GM12892 (cell line): Measurements from ENCODE around the gene POU2F2.

Experiments
- DNase-seq: peaks from one replicate; pipeline ENCODE4 v3.0.0; 2011; ENCODE audit not compliant: insufficient read length
- FAIRE-seq: peaks from 2 replicates; lab custom pipeline; 2011; peaks lifted over from hg19 to GRCh38; lab: Jason Lieb, UNC
- POLR2A ChIP-seq: IDR thresholded peaks from 2 replicates; pipeline ENCODE4 v1.6.1; 2011; ENCODE audit warnings: low read depth, low read length, control low read depth
- POLR2AphosphoS5 ChIP-seq: IDR thresholded peaks from 2 replicates; pipeline ENCODE4 v1.6.1; 2011; ENCODE audit warnings: low read depth, low read length, control low read depth
- TAF1 ChIP-seq: IDR thresholded peaks from 2 replicates; pipeline ENCODE4 v1.6.1; 2011; ENCODE audit warnings: low read depth, mild to moderate bottlenecking, control low read depth, low read length, borderline replicate concordance

POU2F2 gene

GRCh38 chr19:42071247-42071646 lies 61.0 kb downstream of the POU2F2 start:
- FAIRE-seq = no peak
- TF ChIP-seq POLR2A = no peak

DNA sequence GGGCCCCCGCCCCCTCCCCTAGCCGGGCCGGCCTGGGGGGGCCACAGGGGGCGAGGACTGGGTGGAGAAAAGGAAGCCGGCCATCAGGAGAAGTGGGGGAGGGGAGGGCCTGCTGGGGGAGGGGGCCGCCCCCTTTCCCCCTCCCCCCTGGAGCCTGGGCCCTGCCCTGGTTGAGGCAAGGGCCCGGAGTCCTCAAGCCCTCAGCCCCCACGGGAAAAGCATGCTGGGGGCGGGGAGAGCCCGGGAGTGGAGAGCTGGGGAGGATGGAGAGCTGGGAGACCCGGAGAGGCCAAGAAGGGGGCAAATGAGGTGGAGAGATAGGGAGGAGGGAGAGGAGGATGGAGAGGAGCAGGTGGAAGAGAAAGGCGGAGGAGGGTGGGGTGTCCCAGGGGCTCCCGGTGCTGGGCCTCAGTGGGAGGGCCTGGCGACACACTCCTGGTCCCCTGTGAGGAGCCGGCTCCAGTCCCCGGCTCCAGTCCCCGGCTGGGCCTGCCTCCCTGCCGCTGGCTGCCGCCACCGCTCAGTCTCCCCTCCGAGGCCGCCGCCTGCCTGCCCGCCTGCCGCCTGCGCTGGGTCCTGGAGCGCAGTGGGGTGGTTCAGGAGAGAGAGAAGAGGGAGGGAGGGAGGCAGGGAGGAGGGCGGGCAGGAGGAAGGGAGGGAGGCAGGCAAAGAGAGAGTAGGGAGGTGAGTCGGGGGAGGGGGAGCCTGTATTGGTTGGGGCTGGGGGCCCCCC lies 62.5 kb downstream of the POU2F2 start, which contains the start of gene GRIK5:
GRIK5 (minus strand) TSS at position 588 of the 733 bp plus-strand sequence. CDS start 4,436 bp downstream, outside the sequence.
- no peak for FAIRE-seq
- TF ChIP-seq POLR2AphosphoS5 = no peak
- no peak for TF ChIP-seq TAF1
- TF ChIP-seq POLR2A = no peak
- no peak for DNase-seq

More at GRCh38 chr19:42071247-42071646, 61.0 kb downstream of the POU2F2 start:
- DNase-seq = no peak

- FAIRE-seq (no peak), DNase-seq (no peak)
- no peak for TF ChIP-seq TAF1
- no peak for TF ChIP-seq POLR2AphosphoS5
- TF ChIP-seq POLR2A = no peak
These were observed 63.3 kb downstream of the POU2F2 start for GRCh38 chr19:42068756-42069571.

DNA sequence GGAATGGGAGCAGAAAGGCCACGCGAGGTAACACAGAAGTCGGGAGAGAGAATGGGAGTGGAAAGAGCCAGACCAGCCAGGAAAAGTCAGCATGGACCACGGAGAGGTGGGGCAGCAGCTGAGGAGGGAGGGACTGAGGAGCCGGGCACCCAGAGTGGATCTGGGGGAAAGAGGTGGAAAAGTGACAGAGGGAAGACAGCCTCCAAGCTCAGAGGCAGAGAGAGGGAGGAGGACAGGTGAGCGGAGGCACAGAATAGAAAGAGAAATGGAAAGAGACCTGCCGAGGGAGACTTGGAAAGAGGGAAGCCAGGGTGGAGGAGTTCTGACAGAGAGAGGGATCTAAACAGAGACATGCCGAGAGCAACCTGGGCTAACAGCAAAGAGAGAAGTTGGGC lies 63.9 kb downstream of the POU2F2 start:
- no peak for DNase-seq
- TF ChIP-seq TAF1 = no peak
- no peak for TF ChIP-seq POLR2A
- TF ChIP-seq POLR2AphosphoS5 = no peak
- FAIRE-seq = no peak

DNA sequence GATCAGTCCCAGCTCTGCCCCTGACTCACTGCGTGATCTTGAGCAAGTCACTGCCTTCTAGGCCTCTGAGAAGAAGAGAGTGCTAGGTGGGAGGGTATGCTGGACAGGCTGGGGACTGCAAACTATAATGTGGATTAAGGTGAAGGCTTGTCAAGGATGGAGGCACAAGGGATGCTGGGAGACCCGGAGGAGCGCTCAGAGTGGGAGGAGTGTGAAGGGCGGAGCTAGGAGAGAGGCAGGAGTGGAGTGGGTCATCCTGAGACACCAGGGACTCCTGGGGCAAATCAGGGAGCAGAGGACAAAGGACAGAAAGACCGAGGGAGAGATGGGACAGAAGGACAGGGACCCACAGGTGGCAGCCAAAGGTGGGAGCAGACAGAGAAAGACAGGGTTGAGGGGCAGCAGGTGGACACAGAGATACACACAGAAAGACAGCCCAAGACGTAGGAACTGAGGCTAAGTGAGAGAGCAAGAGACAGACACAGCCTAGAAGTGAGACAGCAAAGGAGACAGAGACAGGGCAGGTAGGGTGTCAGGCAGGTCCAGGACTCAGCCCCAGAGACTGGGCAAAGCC lies 64.8 kb downstream of the POU2F2 start:
- no peak for FAIRE-seq
- TF ChIP-seq POLR2A (no peak), POLR2AphosphoS5 (no peak), TAF1 (no peak)
- DNase-seq = no peak

DNA sequence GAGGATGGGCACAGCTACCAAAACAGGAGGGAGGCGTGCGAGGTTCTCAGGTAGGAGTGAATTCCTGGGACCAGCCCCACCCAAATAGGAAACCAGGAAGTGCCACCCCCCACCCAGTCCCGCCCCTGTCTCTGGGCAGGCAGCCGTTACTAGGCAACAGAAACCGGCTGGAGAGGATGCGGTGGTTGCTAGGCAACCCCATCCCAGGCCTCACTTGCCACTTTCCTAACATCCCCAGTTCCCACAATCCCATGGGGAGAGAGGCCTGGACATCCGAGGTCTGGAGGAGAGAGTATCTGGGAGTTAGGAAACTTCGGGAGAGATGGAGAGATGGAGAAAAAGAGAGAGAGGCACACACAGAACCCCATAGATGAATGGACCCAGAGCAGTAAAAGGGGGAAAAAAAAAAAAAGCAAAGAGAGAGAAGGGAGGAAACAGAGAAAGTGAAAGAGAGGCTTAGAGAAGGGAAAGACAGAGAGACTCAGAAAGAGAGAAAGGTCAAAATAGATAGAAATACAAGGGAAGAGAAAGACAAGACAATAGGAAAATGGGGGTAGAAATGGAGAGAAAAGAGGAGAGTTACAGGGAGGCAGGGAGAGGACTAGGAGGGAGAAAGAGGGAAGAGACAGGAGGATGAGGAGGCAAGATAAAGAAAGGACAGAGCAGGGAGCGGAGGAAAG lies 66.0 kb downstream of the POU2F2 start:
- no peak for DNase-seq
- FAIRE-seq = no peak
- TF ChIP-seq POLR2AphosphoS5 = no peak
- TF ChIP-seq POLR2A = no peak
- no peak for TF ChIP-seq TAF1

GRCh38 chr19:42065511-42065910 lies 66.7 kb downstream of the POU2F2 start:
- DNase-seq (no peak), FAIRE-seq (no peak)
- TF ChIP-seq POLR2A (no peak), TAF1 (no peak), POLR2AphosphoS5 (no peak)

DNA sequence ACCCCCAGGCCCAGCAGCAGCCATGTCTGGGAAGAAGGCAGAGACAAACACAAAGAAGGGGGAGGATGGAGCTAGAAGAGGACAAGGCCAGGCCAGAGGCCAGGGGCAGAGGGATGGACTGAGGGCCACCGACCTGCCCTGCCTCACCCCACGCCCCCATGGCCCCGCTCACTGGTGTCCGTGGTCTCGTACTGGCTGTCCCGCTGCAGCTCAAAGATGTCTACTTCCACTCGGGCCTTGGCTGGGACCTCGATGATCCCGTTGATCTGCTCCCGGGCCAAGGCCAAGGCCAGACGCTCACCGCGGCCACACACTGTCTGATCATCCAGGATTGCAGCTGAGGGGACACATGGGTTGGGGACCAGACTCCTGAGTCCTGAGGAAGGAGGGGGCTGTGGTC lies 67.2 kb downstream of the POU2F2 start:
- TF ChIP-seq POLR2AphosphoS5 = no peak
- no peak for TF ChIP-seq POLR2A
- no peak for TF ChIP-seq TAF1
- DNase-seq (no peak), FAIRE-seq (no peak)

- no peak for TF ChIP-seq POLR2A
- no peak for TF ChIP-seq POLR2AphosphoS5
- TF ChIP-seq TAF1 = no peak
- FAIRE-seq (no peak), DNase-seq (no peak)
These were observed 67.8 kb downstream of the POU2F2 start for GRCh38 chr19:42064432-42064831.

- TF ChIP-seq POLR2AphosphoS5 (no peak), TAF1 (no peak), POLR2A (no peak)
- DNase-seq (no peak), FAIRE-seq (no peak)
These were observed 69.9 kb downstream of the POU2F2 start for GRCh38 chr19:42062381-42062780.

DNA sequence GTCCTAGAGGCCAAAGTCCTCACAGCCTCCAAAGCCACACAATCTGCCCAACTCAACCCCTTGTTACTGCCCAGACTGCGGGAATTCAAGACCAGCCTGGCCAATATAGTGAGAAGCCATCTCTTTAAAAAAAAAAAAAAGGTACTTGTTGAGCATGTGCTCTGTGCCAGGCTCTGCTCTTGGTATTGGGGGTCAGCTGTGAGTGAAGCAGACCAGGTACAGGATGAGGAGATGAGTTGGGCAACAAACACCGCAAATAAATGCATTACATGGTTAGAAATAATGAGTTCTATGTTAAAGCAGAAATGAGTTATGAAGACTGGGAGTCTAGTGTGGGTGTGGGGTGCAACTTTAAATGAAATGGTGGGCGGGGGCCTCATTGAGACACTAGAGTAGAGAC lies 72.1 kb downstream of the POU2F2 start:
- TF ChIP-seq POLR2AphosphoS5 (no peak), POLR2A (no peak), TAF1 (no peak)

GRCh38 chr19:42059196-42059595 lies 73.0 kb downstream of the POU2F2 start:
- FAIRE-seq (no peak), DNase-seq (no peak)
- TF ChIP-seq POLR2A (no peak), POLR2AphosphoS5 (no peak), TAF1 (no peak)

More for the DNA sequence above, 72.1 kb downstream of the POU2F2 start:
- DNase-seq (no peak), FAIRE-seq (no peak)
